Caki2 (cell line): ENCODE measurements around the gene EPHA4. TPM values are rescaled to one million over a fixed set of nuclear protein-coding genes. Genes with fewer than 3 reads are reported as not detected.

Source experiments
- DNase-seq: peaks from one replicate; pipeline ENCODE4 v3.0.0-alpha.2; 2015; ENCODE audit warnings: low read depth
- in situ Hi-C: cut with HindIII; loops from 2 replicates; pipeline ENCODE4 v1.10.0; 2016; ENCODE audit warnings: low sequenced_read_pairs, low pct_unique_long_range_greater_than_20kb, mixed read lengths
- total RNA-seq: library from RNA; depleted of rRNA; stranded (reverse); fragments of >200 nt; shearing (Covaris generic); gene quantifications from 2 replicates; pipeline ENCODE4 v1.2.3, GENCODE V29; 2014; ENCODE audit warnings: low replicate concordance

The EPHA4 gene
- total RNA-seq, 1 experiment from 2014 or later = 7.5 TPM

GRCh38 chr2:221553333-221553732, 18.8 kb downstream of the EPHA4 start:
- no peak for DNase-seq
- in situ Hi-C loops = no loop called here

GRCh38 chr2:221552291-221552690, 19.8 kb downstream of the EPHA4 start:
- in situ Hi-C loops = no loop called here

DNA sequence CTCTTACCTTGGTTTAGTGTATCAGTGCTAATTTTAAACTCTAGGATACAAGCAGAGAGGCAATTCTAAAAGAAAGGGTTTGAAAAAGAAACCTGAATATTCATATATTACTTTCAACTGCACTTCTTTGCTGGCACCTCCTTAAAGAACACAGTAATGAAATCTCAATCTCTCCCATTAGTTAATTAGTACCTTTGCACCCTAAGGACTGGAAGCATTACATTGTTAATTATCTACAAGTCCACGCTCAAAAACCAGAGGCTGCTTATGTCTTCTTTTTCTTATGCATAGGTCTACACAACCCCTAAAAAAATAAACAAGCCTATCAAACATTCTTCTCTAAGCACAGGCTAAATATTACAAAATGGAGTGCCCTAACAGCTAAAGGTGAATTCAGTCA, 20.2 kb downstream of the EPHA4 start:
- no peak for DNase-seq
- in situ Hi-C loops = no loop called here

More at GRCh38 chr2:221552291-221552690, 19.8 kb downstream of the EPHA4 start:
- no peak for DNase-seq

DNA sequence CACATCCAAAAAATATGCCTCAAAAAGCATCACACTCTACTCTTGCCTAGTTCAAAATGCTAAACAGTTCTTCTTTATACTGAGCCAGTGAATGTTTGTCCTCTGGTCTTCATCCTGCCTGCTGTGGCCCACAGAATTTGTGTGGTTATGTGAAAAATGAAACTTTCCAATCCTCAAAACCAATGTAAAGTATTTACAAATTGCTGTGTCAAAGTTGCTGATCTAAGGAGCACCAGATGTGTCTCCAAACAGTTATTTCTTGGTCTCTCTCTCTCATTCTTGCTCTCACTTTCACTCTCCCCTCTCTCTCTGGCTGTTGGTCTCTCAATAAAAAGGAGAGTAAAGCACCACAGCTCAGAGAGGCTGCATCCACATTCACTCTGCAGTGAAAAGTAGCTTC, 23.0 kb downstream of the EPHA4 start:
- no peak for DNase-seq
- in situ Hi-C loops = no loop called here

- in situ Hi-C loops = no loop called here
- DNase-seq = no peak
Measured at GRCh38 chr2:221546505-221547225, 25.4 kb downstream of the EPHA4 start.

DNA sequence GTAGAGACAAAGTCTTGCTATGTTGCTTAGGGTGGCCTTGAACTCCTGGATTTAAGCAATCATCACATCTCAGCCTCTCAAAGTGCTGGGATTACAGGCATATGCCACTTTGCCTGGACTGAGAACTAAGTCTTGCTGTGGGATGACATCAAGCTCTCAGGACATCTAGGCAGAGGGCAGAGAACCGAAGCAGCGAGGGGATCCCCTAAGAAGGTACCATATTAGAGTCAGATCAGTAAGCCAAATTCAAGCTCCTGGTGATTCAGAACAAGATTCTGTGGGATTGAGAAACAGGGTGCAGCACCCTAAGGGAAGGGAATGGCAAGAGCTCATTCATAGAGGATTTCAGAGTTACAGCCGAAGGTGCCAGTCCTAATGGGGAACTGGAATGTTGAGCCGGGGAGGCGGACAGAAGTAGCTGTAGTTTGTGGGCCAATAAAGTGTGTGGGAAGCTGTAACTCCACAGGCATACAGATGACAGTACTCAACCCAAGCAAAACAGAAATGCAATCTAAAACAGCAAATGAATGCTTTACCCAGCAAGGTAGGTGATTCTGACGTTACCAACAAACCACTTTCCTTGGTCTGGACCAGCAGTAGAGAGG, 30.9 kb downstream of the EPHA4 start:
- in situ Hi-C loops = no loop called here
- DNase-seq = no peak

GRCh38 chr2:221539246-221539645, 32.9 kb downstream of the EPHA4 start:
- no peak for DNase-seq
- in situ Hi-C loops = no loop called here

GRCh38 chr2:221535824-221536223, 36.3 kb downstream of the EPHA4 start:
- in situ Hi-C loops = no loop called here
- no peak for DNase-seq

DNA sequence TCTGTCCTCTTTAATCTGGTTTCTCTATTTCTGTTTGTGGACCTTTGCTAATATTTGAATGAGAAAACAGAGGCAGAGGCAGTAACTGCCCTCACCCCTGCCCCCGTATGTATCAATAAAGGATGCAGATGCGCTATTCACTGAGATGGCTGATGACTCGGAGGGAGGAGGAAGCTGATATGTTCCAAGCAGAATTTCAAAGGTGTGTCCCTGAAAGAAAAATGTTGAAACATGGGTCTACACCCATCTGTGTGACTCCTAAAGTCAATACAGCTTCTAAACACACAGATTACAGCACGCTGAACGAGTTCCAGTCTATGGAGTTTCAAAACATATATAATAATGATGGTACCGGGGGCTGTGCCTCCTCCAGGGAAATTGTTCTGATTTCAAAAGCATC, 38.8 kb downstream of the EPHA4 start:
- DNase-seq = no peak
- in situ Hi-C loops = no loop called here

DNA sequence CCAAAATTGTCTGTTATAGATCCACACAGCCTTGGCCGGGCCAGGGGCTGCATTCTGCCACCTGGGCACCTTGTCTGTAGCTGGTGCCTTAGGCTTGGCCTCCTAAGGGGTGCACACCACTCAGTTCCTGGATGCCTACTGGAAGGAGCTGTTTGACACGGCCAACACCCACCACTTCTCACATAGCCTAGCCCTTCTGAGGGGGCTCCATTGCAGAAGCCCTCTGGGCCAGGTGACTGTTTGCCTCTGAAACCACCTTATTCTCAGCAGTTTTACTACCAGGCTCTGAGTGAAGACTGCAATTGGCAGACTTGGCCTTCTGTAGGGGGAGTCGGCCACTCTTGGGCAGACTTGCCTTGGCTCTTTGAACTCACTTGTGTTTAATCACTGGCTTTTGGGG, 39.5 kb downstream of the EPHA4 start:
- in situ Hi-C loops = no loop called here
- DNase-seq = no peak

DNA sequence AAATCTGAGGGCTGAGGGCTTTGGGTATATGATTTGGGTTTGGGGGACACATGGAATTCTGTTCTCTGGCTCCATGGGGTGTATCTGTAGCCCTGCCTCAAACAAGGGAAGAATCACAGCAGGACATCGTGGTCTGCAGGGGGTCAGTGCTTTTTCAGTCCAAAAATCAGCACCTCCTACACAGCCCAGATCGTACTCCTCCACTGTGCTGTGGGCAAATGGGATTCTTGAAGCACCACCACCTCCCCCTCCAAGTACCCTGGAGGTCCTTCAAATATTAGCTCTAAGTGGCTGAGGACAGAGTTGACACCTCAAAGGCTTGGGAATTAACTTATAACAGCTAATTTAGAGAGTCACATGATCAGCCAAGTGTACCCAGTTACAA, 41.5 kb downstream of the EPHA4 start:
- DNase-seq = no peak
- in situ Hi-C loops = no loop called here

DNA sequence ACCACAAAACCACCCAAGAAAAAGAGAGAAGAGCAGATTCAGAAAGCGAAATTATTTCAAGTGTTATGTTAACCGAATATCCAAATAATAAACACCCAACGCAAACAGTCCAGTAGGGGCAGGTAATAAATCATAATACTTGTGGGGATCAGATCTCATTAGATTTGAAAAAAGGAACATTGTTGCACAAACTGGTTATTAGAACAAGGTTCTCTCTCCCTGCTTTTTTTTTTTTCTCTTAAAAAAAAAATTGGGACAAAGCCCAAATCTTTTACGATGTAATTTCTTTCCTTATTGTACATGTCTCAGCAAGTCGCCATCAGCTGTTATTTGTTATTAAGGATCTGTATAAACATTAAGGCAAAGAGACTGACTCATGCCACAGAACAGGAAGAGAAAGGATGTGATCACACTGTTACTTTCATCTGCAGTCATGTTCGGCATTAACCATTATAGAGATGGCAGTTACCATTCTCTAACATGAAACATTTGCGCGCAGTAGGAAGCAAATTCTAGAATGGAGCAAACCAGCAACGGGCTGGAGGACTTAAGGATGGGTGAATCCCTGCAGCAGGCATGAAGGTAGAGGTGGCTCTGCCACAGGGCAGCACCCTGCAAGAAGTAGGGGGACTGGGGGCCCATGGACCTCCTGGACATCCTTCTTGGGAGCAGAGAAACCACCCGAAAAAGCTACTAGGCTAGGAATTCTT, 42.0 kb downstream of the EPHA4 start:
- in situ Hi-C loops = no loop called here
- peak; percentile 66 for DNase-seq

DNA sequence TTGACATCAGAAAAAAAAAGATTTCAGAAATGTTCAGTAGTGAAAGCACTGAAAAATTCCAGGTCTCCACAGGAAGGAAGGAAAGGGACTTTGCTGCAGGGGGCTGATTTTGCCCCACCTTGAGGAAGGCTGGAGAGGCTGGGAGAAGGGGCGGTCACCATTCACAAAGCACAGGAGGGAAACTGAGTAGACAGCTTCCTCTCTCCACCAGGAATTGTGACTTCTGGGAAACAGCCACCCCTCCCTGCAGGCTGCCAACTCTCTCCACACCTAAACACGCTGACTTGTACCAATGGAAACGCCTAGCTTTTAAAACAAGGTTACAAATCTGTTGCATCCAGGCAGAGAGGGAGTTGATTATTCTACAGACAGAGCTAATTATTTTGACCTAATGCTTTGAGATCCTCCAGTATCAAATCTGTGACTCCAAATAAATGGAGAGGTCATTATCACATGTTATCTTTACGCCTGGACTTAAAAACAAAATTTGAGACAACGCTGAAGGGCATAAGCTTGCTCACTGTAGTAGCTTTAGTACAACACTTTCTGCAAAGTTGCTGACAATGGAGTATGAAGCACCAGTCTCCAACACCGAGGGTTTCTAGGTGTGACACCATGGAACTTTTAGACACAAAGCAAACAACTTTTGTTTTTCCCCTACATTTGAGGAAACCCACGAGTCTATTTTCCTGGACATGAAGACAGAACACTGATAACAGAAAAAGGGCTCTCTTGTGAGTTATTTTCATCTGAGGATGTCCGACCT, 42.7 kb downstream of the EPHA4 start:
- no peak for DNase-seq
- in situ Hi-C loops = no loop called here

DNA sequence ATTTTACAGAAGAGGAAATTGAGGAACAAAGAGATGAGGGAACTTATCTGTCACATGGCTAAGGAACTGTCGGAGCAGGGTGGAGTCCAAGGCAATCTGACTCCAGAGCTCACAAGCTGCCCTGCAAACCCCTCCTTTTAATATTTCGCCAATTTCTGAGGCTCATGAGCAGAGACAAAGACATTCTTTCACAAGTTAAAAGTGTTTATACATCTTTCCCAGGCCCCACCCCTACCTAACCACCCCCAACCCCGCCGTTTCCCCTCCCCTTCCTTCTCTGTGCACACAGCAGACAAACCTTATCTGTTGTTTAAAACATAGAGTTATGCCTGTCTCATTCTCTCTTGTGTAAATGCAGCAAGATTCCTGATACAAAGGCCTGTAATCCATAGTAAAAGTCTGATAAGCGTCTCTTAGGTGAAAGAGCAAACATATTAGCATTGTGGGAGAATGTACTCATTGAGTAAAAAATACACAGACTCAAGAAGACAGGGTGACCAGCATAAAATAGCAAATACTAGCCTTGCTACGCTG, 44.3 kb downstream of the EPHA4 start:
- in situ Hi-C loops = no loop called here

DNA sequence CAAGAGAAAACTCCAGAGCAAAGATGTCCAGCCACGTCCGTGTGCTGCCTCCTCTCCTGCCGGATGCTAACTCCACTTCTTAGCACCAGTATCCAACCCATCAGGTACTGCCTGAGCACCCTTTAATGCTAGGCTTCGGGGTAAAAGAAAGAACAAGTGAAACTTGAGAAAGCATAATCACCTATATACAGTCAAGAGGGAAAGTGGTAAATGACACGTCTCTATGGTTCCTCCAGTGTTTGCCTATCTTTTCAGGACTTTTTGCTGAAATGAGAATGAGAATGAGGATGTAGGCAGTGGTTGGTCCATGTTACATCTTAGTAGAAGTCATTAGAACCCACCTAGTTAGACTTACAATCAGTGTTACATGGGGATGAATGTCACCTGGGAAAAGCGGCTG, 47.9 kb downstream of the EPHA4 start:
- in situ Hi-C loops = no loop called here
- no peak for DNase-seq

More for the DNA sequence above, 44.3 kb downstream of the EPHA4 start:
- no peak for DNase-seq

- DNase-seq = no peak
- in situ Hi-C loops = no loop called here
Measured at GRCh38 chr2:221521233-221521845, 50.8 kb downstream of the EPHA4 start.

DNA sequence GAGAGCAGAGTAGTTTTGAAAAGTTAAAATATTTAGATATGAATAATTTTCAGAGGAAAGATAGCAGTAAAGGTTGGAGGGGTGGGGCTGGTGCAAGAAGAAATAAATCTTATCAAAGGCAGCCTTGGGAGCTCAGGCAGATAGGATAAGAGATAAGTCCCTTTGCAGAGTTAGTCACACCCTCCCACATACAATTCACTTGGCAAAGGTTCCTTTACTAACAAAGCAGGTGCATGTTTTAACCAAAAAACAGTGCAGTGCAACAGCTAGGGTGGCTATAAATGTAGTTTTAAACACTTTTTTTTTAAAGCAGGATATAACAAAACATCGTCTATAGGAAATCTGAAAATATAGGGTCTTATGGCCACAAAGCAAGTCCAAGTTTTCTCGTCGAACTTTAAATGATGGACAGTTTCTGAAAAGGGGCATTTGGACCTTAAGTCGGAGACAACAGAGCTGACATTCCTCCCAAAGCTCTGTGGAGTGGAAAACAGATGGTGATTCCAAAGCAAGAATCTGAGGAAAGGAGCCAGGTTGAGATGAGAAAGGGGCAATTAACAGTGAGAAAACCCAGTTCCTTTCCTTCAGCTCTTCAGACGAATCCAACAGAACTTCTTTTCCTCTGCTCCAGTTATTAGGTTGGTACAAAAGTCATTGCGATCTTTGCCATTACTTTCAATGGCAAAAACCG, 53.0 kb downstream of the EPHA4 start:
- no peak for DNase-seq
- in situ Hi-C loops = no loop called here
